Effector memory CD8-positive, alpha-beta T cell (primary cell): Measurements from ENCODE around the gene HPSE.

Experiments used
- ATAC-seq: fragments of 150-1000 bp; cut with Tn5 transposase; replicated peaks from 2 replicates; pipeline ENCODE4 v1.10.0; 2021; ENCODE audit warnings: mild to moderate bottlenecking, moderate library complexity
- DNase-seq, 3 experiments: peaks; one replicate each; pipeline ENCODE4 v3.0.0; 2021
- H3K27ac Mint-ChIP-seq, 2 donors: one replicate each; pipeline ENCODE4 v1.8.0; 2022; ENCODE audit warnings: mild to moderate bottlenecking in 2 of 2, mixed read lengths in 2 of 2, moderate library complexity in 2 of 2
- H3K27me3 Mint-ChIP-seq, 2 donors: one replicate each; pipeline ENCODE4 v1.8.0; 2022; ENCODE audit warnings: mixed read lengths in 2 of 2
- H3K36me3 Mint-ChIP-seq: one replicate; pipeline ENCODE4 v1.8.0; 2022; ENCODE audit warnings: mild to moderate bottlenecking, moderate library complexity, mixed read lengths; ENCODE audit not compliant: insufficient read depth
- H3K4me1 Mint-ChIP-seq, 2 donors: one replicate each; pipeline ENCODE4 v1.8.0; 2022; ENCODE audit warnings: low read depth in 2 of 2, mixed read lengths in 2 of 2
- H3K4me3 Mint-ChIP-seq, 2 donors: one replicate each; pipeline ENCODE4 v1.8.0; 2022; ENCODE audit warnings: mild to moderate bottlenecking in 2 of 2, mixed read lengths in 2 of 2, moderate library complexity in 2 of 2
- H3K9me3 Mint-ChIP-seq, 2 donors: one replicate each; pipeline ENCODE4 v1.8.0; 2022; ENCODE audit warnings: mixed read lengths in 2 of 2
- total RNA-seq, 9 experiments: gene quantifications; one replicate each; lab custom pipeline; 2026; lab: John Stamatoyannopoulos, UW

The HPSE gene
- 7.3 to 47.1 (median 14.1) reads per million in 9 experiments for total RNA-seq

GRCh38 chr4:83334425-83335241 lies at the start of gene HPSE:
Gene HPSE, minus strand, starts transcription at chr4:83334848. Its CDS starts 66 bp downstream, at chr4:83334782.
- H3K4me1 Mint-ChIP-seq, result peaks cover 14 to 18% of the 10 kb centered on the region in 2 donors
- peak within 1 kb of the TSS; percentile 87 for H3K27ac Mint-ChIP-seq
- peaks cover 5 to 11% of the 10 kb centered on the region in 2 donors for H3K27me3 Mint-ChIP-seq
- H3K4me3 Mint-ChIP-seq, result peak within 1 kb of the TSS; percentile 92 to 95
- DNase-seq (peak; percentile 47 to 49 (median 48)), ATAC-seq (peak; percentile 89)
- no peaks in the 10 kb centered on the region for H3K9me3 Mint-ChIP-seq
- no peaks in the 10 kb centered on the region for H3K36me3 Mint-ChIP-seq

GRCh38 chr4:83382850-83383249 lies 48.2 kb upstream of the HPSE start:
- no peaks in the 10 kb centered on the region for H3K36me3 Mint-ChIP-seq
- peaks cover 0 to 6% of the 10 kb centered on the region in 2 donors for H3K9me3 Mint-ChIP-seq
- H3K27ac Mint-ChIP-seq, result no peak overlapping the region
- H3K4me3 Mint-ChIP-seq, result peak overlapping the region in 1 of 2 donors; percentile 0
- peaks cover 0 to 3% of the 10 kb centered on the region in 2 donors for H3K4me1 Mint-ChIP-seq
- no peaks in the 10 kb centered on the region for H3K27me3 Mint-ChIP-seq
- ATAC-seq (no peak), DNase-seq (no peak)

GRCh38 chr4:83381173-83381572 lies 46.5 kb upstream of the HPSE start:
- H3K9me3 Mint-ChIP-seq, result peaks cover 0 to 10% of the 10 kb centered on the region in 2 donors
- peaks cover 0 to 3% of the 10 kb centered on the region in 2 donors for H3K4me1 Mint-ChIP-seq
- no peak overlapping the region for H3K27ac Mint-ChIP-seq
- no peaks in the 10 kb centered on the region for H3K36me3 Mint-ChIP-seq
- no peak for ATAC-seq
- DNase-seq, result no peak
- peaks cover 4 to 5% of the 10 kb centered on the region in 2 donors for H3K27me3 Mint-ChIP-seq
- no peak overlapping the region for H3K4me3 Mint-ChIP-seq

DNA sequence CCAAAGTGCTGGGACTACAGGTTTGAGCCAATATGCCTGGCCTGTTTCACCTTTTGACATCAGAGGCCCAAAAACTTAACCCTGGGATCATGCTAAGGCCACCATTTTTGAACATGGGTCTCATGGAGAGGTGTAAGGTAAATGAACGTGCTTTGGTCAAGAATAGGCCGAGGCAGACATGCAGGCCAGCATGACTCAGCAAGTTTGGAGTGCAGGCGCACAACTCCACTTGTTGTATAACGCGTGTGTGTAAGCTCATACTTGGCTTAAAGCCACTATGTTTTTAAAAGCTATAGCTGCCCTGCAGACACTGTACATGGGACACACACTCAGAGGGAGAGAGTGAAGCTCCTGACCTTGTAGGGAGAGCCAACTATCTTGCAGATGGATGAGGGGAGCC lies 43.8 kb upstream of the HPSE start:
- Mint-ChIP-seq H3K9me3 (peaks cover 0 to 10% of the 10 kb centered on the region in 2 donors), H3K27ac (no peak overlapping the region), H3K27me3 (peaks cover 18 to 26% of the 10 kb centered on the region in 2 donors), H3K36me3 (no peaks in the 10 kb centered on the region), H3K4me1 (peaks cover 0 to 2% of the 10 kb centered on the region in 2 donors), H3K4me3 (no peak overlapping the region)
- ATAC-seq (no peak), DNase-seq (no peak)

DNA sequence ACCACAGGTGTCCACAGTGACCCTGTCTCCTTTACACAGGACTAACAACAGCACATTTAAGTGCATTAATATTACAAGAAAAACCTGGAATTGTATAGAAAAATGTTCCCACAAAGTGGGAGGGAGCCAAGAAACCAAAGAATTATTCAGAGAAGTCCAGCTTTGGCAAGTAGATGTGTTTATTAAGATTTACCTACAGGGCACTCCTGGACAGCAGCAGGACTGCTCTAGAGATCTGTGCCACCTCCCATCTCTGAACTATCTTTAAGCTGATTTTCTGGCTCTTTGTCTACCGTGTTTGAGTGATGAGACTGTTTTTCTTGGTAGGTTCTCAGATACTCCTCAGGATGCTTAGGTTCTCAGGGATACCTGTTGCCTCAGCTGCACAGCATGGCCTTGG lies 38.3 kb upstream of the HPSE start:
- Mint-ChIP-seq H3K36me3 (no peaks in the 10 kb centered on the region), H3K27me3 (peaks cover 18 to 26% of the 10 kb centered on the region in 2 donors), H3K27ac (no peak overlapping the region), H3K4me3 (no peak overlapping the region), H3K4me1 (peaks cover 0 to 3% of the 10 kb centered on the region in 2 donors), H3K9me3 (peaks cover 0 to 5% of the 10 kb centered on the region in 2 donors)
- ATAC-seq, result no peak
- no peak for DNase-seq

DNA sequence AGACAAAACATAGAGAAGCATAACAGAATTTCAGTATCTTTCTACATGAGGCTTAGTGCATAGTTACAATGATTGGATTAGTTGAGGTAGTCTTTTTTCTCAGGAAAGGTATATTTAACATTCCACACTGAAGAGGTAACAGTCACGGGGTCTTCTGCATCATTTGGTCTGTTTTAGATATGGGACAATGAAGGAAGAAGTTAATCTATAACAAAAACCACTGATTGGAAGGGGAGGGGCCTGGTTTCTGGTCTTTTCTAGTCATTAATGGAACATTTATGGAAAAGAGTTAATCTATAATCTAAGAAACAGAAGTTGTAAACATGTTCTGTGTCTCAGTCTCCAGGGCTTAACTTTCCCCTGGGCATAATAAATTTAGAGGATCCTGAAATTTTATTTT lies 37.3 kb upstream of the HPSE start:
- H3K27me3 Mint-ChIP-seq, result peaks cover 18 to 26% of the 10 kb centered on the region in 2 donors
- no peaks in the 10 kb centered on the region for H3K36me3 Mint-ChIP-seq
- peaks cover 0 to 3% of the 10 kb centered on the region in 2 donors for H3K4me1 Mint-ChIP-seq
- no peak for DNase-seq
- no peak overlapping the region for H3K4me3 Mint-ChIP-seq
- H3K9me3 Mint-ChIP-seq, result no peaks in the 10 kb centered on the region
- no peak overlapping the region for H3K27ac Mint-ChIP-seq
- ATAC-seq, result no peak

DNA sequence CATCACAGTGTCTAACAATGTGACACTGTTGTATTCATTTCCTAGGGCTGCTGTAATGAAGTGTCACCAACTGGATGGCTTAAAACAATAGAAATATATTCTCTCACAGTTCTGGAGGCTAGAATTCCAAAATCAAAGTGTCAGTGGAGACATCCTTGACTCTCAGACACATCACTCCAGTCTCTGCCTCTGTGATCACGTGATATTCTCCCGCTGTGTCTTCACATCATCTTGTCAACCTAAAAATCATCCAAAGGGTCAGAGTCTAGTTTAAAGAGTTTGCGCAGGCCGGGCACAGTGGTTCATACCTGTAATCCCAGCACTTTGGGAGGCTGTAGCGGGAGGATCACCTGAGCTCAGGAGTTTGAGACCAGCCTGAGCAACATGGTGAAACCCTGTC lies 36.6 kb upstream of the HPSE start:
- Mint-ChIP-seq H3K9me3 (no peaks in the 10 kb centered on the region), H3K4me1 (peaks cover 0 to 3% of the 10 kb centered on the region in 2 donors), H3K36me3 (no peaks in the 10 kb centered on the region), H3K27me3 (peaks cover 15 to 22% of the 10 kb centered on the region in 2 donors), H3K4me3 (no peak overlapping the region), H3K27ac (no peak overlapping the region)
- ATAC-seq (no peak), DNase-seq (no peak)

DNA sequence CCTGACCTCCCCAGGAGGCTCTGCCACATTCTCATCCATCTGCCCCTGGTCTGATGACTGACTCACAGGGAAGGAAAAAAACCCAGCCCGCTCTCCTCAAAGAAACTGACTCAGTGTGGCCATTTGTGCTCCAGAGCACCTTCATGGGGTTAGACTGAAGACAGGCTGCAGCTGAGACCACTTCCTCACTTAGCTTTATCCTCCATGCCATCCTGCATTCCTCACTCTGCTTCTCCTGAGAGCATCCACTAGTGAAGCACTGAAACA lies 35.9 kb upstream of the HPSE start:
- H3K27ac Mint-ChIP-seq, result no peak overlapping the region
- H3K4me1 Mint-ChIP-seq, result peaks cover 0 to 3% of the 10 kb centered on the region in 2 donors
- no peak for ATAC-seq

GRCh38 chr4:83369831-83370639 lies 35.4 kb upstream of the HPSE start:
- Mint-ChIP-seq H3K27ac (no peak overlapping the region), H3K27me3 (peaks cover 7 to 10% of the 10 kb centered on the region in 2 donors), H3K4me1 (peaks cover 0 to 3% of the 10 kb centered on the region in 2 donors), H3K36me3 (no peaks in the 10 kb centered on the region), H3K4me3 (no peak overlapping the region), H3K9me3 (no peaks in the 10 kb centered on the region)
- DNase-seq (no peak), ATAC-seq (no peak)

More for the DNA sequence above, 35.9 kb upstream of the HPSE start:
- peaks cover 8 to 15% of the 10 kb centered on the region in 2 donors for H3K27me3 Mint-ChIP-seq
- H3K4me3 Mint-ChIP-seq, result no peak overlapping the region
- no peak for DNase-seq
- no peaks in the 10 kb centered on the region for H3K36me3 Mint-ChIP-seq
- no peaks in the 10 kb centered on the region for H3K9me3 Mint-ChIP-seq

DNA sequence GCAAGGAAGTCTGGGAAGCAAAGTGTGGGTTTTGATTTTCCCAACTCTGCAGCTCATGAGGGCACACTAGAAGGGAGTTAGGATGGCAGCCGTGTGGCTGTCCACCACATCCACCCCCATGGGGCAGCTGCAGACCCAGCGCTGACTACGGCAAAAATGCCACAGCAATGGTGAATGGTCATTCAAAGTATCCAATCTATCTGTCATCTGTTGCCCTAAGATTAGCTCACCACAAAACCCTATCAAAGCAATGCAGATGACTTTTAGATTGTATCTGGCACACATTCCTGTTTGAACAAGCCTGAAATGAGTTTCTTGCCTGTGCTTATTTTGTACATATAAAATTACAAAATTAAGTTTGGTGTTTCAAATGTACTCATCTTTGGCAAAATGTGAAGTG lies 29.7 kb upstream of the HPSE start:
- no peak overlapping the region for H3K27ac Mint-ChIP-seq
- H3K4me3 Mint-ChIP-seq, result no peak overlapping the region
- no peaks in the 10 kb centered on the region for H3K36me3 Mint-ChIP-seq
- H3K9me3 Mint-ChIP-seq, result no peaks in the 10 kb centered on the region
- H3K27me3 Mint-ChIP-seq, result peaks cover 6 to 9% of the 10 kb centered on the region in 2 donors
- ATAC-seq (no peak), DNase-seq (no peak)
- H3K4me1 Mint-ChIP-seq, result no peaks in the 10 kb centered on the region

DNA sequence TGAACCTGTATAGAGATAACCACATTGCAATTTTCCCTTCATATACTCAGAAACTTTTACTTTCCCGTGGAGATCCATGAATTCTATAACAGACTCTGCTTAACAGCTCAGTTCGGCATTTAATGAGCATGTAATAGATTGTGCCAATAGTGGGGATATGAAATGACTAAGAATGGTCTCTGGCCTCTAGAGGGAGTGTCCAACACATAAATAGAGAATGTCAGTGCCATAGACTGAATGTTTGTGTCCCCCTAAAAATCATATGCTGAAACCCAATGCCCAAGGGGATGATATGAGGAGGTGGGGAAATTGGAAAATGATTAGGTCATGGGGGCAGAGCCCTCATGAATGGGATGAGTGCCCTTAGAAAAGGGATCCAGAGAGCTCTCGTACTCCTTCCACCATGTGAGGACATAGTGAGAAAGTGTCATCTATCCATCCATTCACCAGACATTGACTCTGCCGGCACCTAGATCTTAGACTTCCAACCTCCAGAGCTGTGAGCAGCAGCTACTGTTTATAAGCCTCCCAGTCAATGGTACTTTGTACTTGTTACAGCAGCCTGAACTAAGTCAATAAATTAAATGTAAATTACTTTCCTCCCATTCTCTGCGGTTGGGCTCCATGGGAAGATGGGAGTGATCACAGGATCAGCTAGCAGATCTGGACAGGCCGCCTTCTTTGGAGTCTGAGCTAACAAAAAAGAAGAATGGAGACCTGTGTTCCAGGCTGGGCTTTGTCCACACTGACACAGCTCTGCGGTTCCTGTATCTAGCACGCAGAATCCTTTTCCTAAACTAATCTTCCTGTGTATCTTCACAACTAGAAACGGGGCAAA lies 28.1 kb upstream of the HPSE start:
- no peaks in the 10 kb centered on the region for H3K4me1 Mint-ChIP-seq
- no peak for DNase-seq
- no peaks in the 10 kb centered on the region for H3K9me3 Mint-ChIP-seq
- ATAC-seq, result no peak
- H3K27ac Mint-ChIP-seq, result no peak overlapping the region
- no peak overlapping the region for H3K4me3 Mint-ChIP-seq
- H3K36me3 Mint-ChIP-seq, result no peaks in the 10 kb centered on the region
- H3K27me3 Mint-ChIP-seq, result peaks cover 6 to 9% of the 10 kb centered on the region in 2 donors

- peaks cover 6 to 9% of the 10 kb centered on the region in 2 donors for H3K27me3 Mint-ChIP-seq
Measured at GRCh38 chr4:83361416-83362103, 26.9 kb upstream of the HPSE start.

GRCh38 chr4:83360018-83360417 lies 25.4 kb upstream of the HPSE start:
- Mint-ChIP-seq H3K4me1 (no peaks in the 10 kb centered on the region), H3K9me3 (no peaks in the 10 kb centered on the region), H3K36me3 (no peaks in the 10 kb centered on the region), H3K27ac (no peak overlapping the region), H3K4me3 (no peak overlapping the region), H3K27me3 (peaks cover 6 to 9% of the 10 kb centered on the region in 2 donors)
- ATAC-seq, result no peak
- no peak for DNase-seq

More at GRCh38 chr4:83361416-83362103, 26.9 kb upstream of the HPSE start:
- H3K4me3 Mint-ChIP-seq, result no peak overlapping the region
- ATAC-seq, result no peak
- H3K4me1 Mint-ChIP-seq, result no peaks in the 10 kb centered on the region
- no peak overlapping the region for H3K27ac Mint-ChIP-seq
- H3K36me3 Mint-ChIP-seq, result no peaks in the 10 kb centered on the region
- H3K9me3 Mint-ChIP-seq, result no peaks in the 10 kb centered on the region
- no peak for DNase-seq
